Cardiac muscle cell (in vitro differentiated cells and primary cell): ENCODE measurements around the gene TMEM255B. TPM values are rescaled to one million over a fixed set of nuclear protein-coding genes. Genes with fewer than 3 reads are reported as not detected.

ENCODE experiments used
- DNase-seq, 2 donors: peaks; one replicate each; pipeline versions ENCODE4 v3.0.0 to v3.0.0-alpha.2; 2010 to 2017; ENCODE audit warnings: low read depth in 1 of 2, low spot score in 1 of 2
- H3K27ac ChIP-seq: fragments of 200-600 bp; sonication (generic); 2 replicates; pipeline ENCODE4 v1.5.1; 2016
- H3K27me3 ChIP-seq: fragments of 200-600 bp; sonication (generic); 2 replicates; pipeline ENCODE4 v1.6.0; 2016; ENCODE audit warnings: control low read depth
- H3K36me3 ChIP-seq: fragments of 200-600 bp; sonication (generic); 2 replicates; pipeline ENCODE4 v1.5.1; 2016; ENCODE audit warnings: control low read depth
- H3K4me1 ChIP-seq: fragments of 200-600 bp; sonication (generic); 2 replicates; pipeline ENCODE4 v1.8.1; 2017; ENCODE audit warnings: low read depth, mild to moderate bottlenecking, mixed run types
- H3K4me3 ChIP-seq: fragments of 200-600 bp; sonication (generic); 2 replicates; pipeline ENCODE4 v1.5.1; 2016; ENCODE audit warnings: mild to moderate bottlenecking
- H3K9me3 ChIP-seq: fragments of 200-600 bp; sonication (generic); 2 replicates; pipeline ENCODE4 v1.5.1; 2017; ENCODE audit warnings: low read depth, mild to moderate bottlenecking, control low read depth
- polyA plus RNA-seq: library from polyadenylated mRNA; unstranded; fragments of >200 nt; fragmentation: Nextera tagmentation; extraction: Ambion mirVana; gene quantifications from 2 replicates; pipeline ENCODE4 v1.2.1, GENCODE V29; 2016
- total RNA-seq: library from RNA; depleted of rRNA; stranded (reverse); fragments of >200 nt; gene quantifications from 2 replicates; pipeline ENCODE4 v1.2.3, GENCODE V29; 2016
- TF ChIP-seq, protein P1 (sequence below): IDR thresholded peaks from 2 replicates; pipeline ENCODE4 v1.5.1; 2012; ENCODE audit warnings: low read depth, mild to moderate bottlenecking, low read length

TMEM255B gene
- total and polyA plus RNA-seq, 2 experiments from 2014 or later, result 0.17 TPM; not detected in 1

- Histone ChIP-seq H3K27me3 (no peaks in the 10 kb centered on the region), H3K27ac (no peak overlapping the region), H3K36me3 (no peaks in the 10 kb centered on the region), H3K9me3 (no peaks in the 10 kb centered on the region), H3K4me3 (no peak overlapping the region), H3K4me1 (peaks cover 4% of the 10 kb centered on the region)
- TF ChIP-seq, protein P1, sequence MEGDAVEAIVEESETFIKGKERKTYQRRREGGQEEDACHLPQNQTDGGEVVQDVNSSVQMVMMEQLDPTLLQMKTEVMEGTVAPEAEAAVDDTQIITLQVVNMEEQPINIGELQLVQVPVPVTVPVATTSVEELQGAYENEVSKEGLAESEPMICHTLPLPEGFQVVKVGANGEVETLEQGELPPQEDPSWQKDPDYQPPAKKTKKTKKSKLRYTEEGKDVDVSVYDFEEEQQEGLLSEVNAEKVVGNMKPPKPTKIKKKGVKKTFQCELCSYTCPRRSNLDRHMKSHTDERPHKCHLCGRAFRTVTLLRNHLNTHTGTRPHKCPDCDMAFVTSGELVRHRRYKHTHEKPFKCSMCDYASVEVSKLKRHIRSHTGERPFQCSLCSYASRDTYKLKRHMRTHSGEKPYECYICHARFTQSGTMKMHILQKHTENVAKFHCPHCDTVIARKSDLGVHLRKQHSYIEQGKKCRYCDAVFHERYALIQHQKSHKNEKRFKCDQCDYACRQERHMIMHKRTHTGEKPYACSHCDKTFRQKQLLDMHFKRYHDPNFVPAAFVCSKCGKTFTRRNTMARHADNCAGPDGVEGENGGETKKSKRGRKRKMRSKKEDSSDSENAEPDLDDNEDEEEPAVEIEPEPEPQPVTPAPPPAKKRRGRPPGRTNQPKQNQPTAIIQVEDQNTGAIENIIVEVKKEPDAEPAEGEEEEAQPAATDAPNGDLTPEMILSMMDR, result no peak
- no peak for DNase-seq
These were observed 93.8 kb downstream of the TMEM255B start for GRCh38 chr13:113852536-113853517.

DNA sequence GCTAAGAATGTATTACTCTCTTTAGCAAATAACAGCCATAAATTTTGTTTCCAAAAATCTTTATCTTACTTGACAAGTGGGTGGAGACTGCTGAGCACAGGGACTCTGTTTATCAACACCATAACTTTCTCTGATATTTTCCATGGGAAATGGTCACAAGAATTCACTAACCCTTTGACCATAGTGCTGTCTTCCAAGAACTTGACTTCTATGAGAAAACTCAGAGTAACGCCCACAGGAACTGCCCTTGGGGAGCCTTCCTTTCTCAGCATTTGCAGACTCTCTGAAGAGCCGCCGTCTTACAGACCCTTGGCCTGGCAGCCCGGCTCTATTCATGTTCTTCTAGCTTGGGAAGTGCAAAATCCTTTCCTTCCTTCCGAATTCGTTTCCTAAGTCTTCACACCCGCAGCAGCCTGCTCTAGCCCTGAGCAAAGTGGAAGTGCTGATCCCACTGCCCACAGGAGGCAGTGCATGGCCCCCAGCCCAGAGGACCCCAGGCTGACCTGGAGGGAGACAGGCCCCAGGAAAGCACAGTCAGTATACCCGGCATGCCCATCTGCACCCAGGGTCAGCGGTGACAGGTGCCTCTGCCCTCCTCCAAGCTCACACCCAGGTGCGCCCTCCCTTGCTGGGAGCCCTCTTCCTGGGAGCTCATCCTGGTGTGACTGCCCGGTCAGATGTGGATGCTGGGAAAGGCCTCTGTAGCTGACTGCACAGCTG, 94.7 kb downstream of the TMEM255B start:
- peak in 1 of 2 donors; percentile 35 for DNase-seq
- Histone ChIP-seq H3K36me3 (no peaks in the 10 kb centered on the region), H3K9me3 (no peaks in the 10 kb centered on the region), H3K4me1 (peaks cover 4% of the 10 kb centered on the region), H3K27ac (no peak overlapping the region), H3K27me3 (no peaks in the 10 kb centered on the region), H3K4me3 (no peak overlapping the region)
- TF ChIP-seq, protein P1, result no peak

DNA sequence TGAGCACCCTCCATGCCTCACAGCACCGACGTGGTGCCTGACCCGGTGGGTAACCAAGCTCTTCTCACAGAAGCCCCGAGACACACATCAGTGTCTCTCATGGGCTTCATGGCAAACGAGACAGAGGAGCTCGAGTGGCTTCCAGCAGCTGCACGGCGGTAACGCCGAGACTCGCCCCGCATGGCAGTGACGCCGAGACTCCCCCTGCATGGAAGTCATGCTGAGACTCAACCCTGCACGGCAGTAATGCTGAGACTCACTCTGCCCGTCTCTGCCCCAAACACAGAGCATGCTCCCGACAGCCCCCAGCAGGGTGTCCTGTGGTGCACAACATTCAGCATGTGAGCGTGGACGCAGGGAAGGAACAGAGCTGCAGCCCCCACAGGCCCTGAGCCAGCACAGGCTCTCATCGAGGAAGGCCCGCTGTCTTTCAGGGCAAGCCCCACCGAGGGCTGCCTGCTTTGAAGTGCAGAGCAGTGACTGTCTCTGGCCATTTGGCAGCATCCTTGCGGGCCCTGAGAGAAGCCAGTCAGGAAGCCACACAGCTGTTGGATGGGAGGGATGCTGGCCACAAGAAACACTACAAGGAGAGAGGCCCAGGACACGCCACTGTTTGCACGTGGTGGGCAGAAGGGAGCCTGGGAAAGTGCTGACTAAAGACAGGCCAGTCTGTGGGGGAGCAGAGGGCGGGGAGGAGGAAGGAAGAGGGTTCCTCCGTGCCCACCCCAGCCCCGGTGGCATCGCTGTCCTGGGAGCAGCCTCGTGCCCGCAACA, 95.4 kb downstream of the TMEM255B start:
- peak in 1 of 2 donors; percentile 41 for DNase-seq
- H3K9me3 ChIP-seq, result no peaks in the 10 kb centered on the region
- H3K4me3 ChIP-seq, result no peak overlapping the region
- no peak overlapping the region for H3K27ac ChIP-seq
- H3K27me3 ChIP-seq, result no peaks in the 10 kb centered on the region
- H3K4me1 ChIP-seq, result peaks cover 4% of the 10 kb centered on the region
- TF ChIP-seq, protein P1, result no peak
- no peaks in the 10 kb centered on the region for H3K36me3 ChIP-seq

- Histone ChIP-seq H3K4me3 (no peak overlapping the region), H3K4me1 (peaks cover 8% of the 10 kb centered on the region), H3K27me3 (no peaks in the 10 kb centered on the region), H3K27ac (no peak overlapping the region), H3K9me3 (no peaks in the 10 kb centered on the region), H3K36me3 (no peaks in the 10 kb centered on the region)
- TF ChIP-seq, protein P1, result no peak
- no peak for DNase-seq
These were observed 96.2 kb downstream of the TMEM255B start for GRCh38 chr13:113855012-113855921.
